Measurements from ENCODE around the gene ANKK1. TPM values are rescaled to one million over a fixed set of nuclear protein-coding genes. Genes with fewer than 3 reads are reported as not detected.
A peak's percentile ranks its signal among the peaks of the same experiment; 100 is the strongest.

ANKK1 gene
- total RNA-seq, 1 donor from 2014 or later: 0.50 TPM

DNA sequence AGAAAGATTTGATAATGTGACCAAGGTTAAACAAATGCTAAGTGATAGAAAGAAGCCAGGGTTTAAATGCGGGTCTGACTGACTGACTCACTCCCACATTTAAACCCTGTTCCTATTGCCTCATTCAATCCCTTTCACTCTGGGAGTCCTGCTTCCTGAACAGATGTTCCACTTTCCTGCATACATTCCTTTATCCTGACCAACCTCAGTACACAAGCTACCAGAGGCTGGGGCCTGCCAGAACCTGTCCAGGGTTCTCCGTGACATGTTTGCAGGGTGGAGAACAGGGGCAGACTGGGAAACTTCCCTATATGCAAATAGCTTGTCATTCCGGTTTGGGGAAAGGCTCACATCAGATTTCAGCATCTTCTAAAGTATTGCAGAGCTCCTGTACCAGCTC, 3.0 kb upstream of the ANKK1 start:
- H3K27me3 ChIP-seq (ENCODE audit: control insufficient read depth, insufficient read depth, low read length): peaks cover 15% of the 10 kb centered on the region
- peak; percentile 82 for DNase-seq (ENCODE audit: low read depth)
- H3K36me3 ChIP-seq (ENCODE audit: control insufficient read depth, insufficient read depth, low read length): no peaks in the 10 kb centered on the region
- no peak overlapping the region for H3K4me3 ChIP-seq (ENCODE audit: low read depth, low read length)
- TF ChIP-seq, protein P1, sequence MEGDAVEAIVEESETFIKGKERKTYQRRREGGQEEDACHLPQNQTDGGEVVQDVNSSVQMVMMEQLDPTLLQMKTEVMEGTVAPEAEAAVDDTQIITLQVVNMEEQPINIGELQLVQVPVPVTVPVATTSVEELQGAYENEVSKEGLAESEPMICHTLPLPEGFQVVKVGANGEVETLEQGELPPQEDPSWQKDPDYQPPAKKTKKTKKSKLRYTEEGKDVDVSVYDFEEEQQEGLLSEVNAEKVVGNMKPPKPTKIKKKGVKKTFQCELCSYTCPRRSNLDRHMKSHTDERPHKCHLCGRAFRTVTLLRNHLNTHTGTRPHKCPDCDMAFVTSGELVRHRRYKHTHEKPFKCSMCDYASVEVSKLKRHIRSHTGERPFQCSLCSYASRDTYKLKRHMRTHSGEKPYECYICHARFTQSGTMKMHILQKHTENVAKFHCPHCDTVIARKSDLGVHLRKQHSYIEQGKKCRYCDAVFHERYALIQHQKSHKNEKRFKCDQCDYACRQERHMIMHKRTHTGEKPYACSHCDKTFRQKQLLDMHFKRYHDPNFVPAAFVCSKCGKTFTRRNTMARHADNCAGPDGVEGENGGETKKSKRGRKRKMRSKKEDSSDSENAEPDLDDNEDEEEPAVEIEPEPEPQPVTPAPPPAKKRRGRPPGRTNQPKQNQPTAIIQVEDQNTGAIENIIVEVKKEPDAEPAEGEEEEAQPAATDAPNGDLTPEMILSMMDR (IDR thresholded peaks at IDR 0.05; ENCODE audit: insufficient read depth, low read length, poor library complexity, severe bottlenecking): no peak

DNA sequence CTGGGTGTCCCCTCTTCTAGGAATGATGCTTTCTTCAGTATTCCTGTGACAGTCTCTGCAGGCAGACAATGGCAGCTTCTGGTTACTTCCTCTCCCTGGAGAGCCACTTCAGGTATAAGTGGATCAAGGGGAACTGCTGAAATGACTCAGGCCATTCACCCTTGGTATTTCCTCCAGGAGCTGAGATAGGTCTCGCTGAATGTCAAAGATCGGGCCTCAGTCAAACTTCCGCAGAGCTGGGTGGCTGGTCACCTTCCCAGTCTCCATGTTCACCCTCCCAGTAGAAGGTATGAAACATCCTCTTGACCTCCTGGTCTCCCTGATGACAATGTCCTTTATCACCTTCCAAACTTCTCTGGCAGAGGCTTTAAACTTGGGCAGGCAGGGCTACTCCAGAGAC, 1.8 kb upstream of the ANKK1 start:
- H3K27me3 ChIP-seq (ENCODE audit: control insufficient read depth, insufficient read depth, low read length): peaks cover 15% of the 10 kb centered on the region
- no peak for DNase-seq (ENCODE audit: low read depth)
- no peak overlapping the region for H3K4me3 ChIP-seq (ENCODE audit: low read depth, low read length)
- TF ChIP-seq, protein P1 (IDR thresholded peaks at IDR 0.05; ENCODE audit: insufficient read depth, low read length, poor library complexity, severe bottlenecking): no peak
- no peaks in the 10 kb centered on the region for H3K36me3 ChIP-seq (ENCODE audit: control insufficient read depth, insufficient read depth, low read length)

DNA sequence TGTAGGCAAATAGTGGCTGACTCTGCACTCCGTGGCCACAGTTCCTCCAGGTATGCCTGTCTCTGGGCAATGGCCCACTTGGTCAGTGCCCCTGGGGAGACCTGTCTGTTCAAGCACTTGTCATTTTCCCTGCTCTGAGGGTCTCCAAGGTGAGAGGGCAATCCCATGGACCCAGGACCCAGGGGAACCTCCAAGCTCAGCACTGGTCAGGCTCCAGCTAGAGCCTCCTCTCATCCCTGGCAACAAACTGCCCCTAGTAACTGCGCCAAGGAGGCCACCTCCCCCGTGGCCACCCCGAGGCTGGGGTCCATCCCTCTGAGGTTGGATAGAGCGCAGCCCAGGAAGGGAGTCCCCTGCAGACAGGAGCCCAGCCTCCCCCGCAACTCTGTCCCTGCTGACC, 713 bp upstream of the ANKK1 start:
- Histone ChIP-seq H3K36me3 (ENCODE audit: control insufficient read depth, insufficient read depth, low read length) (no peaks in the 10 kb centered on the region), H3K4me3 (ENCODE audit: low read depth, low read length) (no peak overlapping the region), H3K27me3 (ENCODE audit: control insufficient read depth, insufficient read depth, low read length) (peaks cover 17% of the 10 kb centered on the region)
- DNase-seq (ENCODE audit: low read depth): no peak
- TF ChIP-seq, protein P1 (IDR thresholded peaks at IDR 0.05; ENCODE audit: insufficient read depth, low read length, poor library complexity, severe bottlenecking): no peak

DNA sequence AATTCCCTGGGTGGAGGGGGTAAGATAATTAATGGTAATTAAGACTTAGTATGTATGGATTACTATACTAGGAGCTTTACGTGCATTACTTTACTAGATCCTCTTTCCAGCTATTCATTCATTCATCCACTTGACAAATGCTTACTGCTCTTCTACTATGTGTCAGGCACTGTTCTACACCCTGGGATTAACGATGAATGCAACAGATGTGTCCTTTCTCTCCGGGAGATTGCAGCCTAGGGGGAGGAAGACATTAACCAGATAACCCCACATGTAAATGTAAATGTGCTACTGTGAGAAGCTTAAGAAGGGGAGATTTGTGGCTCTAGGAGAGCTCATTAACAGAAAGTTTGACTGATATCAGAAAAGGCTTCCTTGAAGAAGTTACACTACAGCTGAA, 1.7 kb downstream of the ANKK1 start:
- TF ChIP-seq, protein P1 (IDR thresholded peaks at IDR 0.05; ENCODE audit: insufficient read depth, low read length, poor library complexity, severe bottlenecking): no peak
- Histone ChIP-seq H3K36me3 (ENCODE audit: control insufficient read depth, insufficient read depth, low read length) (no peaks in the 10 kb centered on the region), H3K27me3 (ENCODE audit: control insufficient read depth, insufficient read depth, low read length) (peaks cover 17% of the 10 kb centered on the region), H3K4me3 (ENCODE audit: low read depth, low read length) (no peak overlapping the region)
- no peak for DNase-seq (ENCODE audit: low read depth)

DNA sequence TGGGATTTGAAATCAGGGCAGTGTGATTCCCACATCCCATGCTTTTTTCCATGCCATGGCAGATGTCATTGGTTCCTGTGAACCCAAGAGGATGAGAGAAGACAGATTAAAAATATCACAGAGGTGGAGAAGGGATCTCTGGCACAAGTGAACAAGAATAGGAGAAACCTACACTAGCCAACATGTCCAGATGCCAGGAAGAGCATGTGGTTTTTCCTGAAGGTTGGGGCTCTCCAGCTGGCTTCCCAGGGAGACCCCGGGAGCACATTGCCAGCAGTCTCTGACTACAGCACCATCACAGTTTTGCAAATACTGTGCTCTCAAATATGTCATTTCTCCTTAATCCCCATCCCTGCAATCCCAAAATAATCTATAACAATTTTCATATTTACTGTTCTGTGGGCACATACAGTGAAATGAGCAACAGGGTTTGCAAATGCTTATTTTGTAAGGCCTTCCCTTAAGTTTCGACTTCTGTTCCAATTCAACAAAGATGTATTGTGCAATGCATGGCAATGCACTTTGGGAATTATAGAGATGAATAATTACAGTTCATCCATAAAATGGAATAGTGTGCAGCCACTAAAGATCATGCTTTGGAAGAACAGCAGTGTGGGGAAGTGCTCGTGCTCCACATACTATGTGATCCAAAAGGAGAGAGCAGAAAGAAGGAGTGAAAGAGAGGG, 4.8 kb downstream of the ANKK1 start:
- DNase-seq (ENCODE audit: low read depth): no peak
- TF ChIP-seq, protein P1 (IDR thresholded peaks at IDR 0.05; ENCODE audit: insufficient read depth, low read length, poor library complexity, severe bottlenecking): no peak
- no peak overlapping the region for H3K4me3 ChIP-seq (ENCODE audit: low read depth, low read length)
- no peaks in the 10 kb centered on the region for H3K36me3 ChIP-seq (ENCODE audit: control insufficient read depth, insufficient read depth, low read length)
- peaks cover 17% of the 10 kb centered on the region for H3K27me3 ChIP-seq (ENCODE audit: control insufficient read depth, insufficient read depth, low read length)

DNA sequence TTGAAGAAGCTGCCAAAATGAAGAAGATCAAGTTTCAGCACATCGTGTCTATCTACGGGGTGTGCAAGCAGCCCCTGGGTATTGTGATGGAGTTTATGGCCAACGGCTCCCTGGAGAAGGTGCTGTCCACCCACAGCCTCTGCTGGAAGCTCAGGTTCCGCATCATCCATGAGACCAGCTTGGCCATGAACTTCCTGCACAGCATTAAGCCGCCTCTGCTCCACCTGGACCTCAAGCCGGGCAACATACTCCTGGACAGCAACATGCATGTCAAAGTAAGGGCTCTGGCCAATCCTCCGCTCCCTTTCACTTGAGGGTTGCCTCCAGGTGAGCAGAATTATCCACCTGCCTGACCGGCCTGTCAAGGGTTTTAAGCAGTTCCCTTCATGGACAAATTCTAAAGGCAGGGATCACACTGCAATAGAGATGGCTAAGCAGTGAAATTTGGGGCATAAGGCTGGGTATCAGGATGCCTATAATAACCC, 6.0 kb downstream of the ANKK1 start:
- TF ChIP-seq, protein P1 (IDR thresholded peaks at IDR 0.05; ENCODE audit: insufficient read depth, low read length, poor library complexity, severe bottlenecking): no peak
- no peak overlapping the region for H3K4me3 ChIP-seq (ENCODE audit: low read depth, low read length)
- no peaks in the 10 kb centered on the region for H3K36me3 ChIP-seq (ENCODE audit: control insufficient read depth, insufficient read depth, low read length)
- peaks cover 5% of the 10 kb centered on the region for H3K27me3 ChIP-seq (ENCODE audit: control insufficient read depth, insufficient read depth, low read length)
- DNase-seq (ENCODE audit: low read depth): no peak

Data from kidney epithelial cell (primary cell).